Activated T-helper 2 cell treated with anti-CD3 and anti-CD28 coated beads, Interferon-gamma antibody, Interleukin-2, Interleukin-4, amounts not matched to agents 10 μg/mL and 5 μg/mL and 100 μg/mL, durations not matched to agents 14 hours and 24 hours and 36 hours (primary cell): Measurements from ENCODE around the gene LMBRD1. TPM values are rescaled to one million over a fixed set of nuclear protein-coding genes. Genes with fewer than 3 reads are reported as not detected.
"Not testable (repeated sequence)": the region's sequence is repeated elsewhere in the genome, so short reads cannot be mapped to it uniquely, and the experiment has no call there.

Source experiments
- DNase-seq: peaks from one replicate; pipeline ENCODE4 v3.0.0; 2021; ENCODE audit warnings: low spot score
- H3K27ac Mint-ChIP-seq: one replicate; pipeline ENCODE4 v1.8.0; 2021; ENCODE audit warnings: mixed read lengths
- H3K27me3 Mint-ChIP-seq: one replicate; pipeline ENCODE4 v1.8.0; 2021; ENCODE audit warnings: low read depth, mixed read lengths
- H3K36me3 Mint-ChIP-seq: one replicate; pipeline ENCODE4 v1.8.0; 2021; ENCODE audit warnings: low read depth, mixed read lengths
- H3K4me1 Mint-ChIP-seq: one replicate; pipeline ENCODE4 v1.8.0; 2021; ENCODE audit warnings: low read depth, mixed read lengths
- H3K4me3 Mint-ChIP-seq: one replicate; pipeline ENCODE4 v1.8.0; 2021; ENCODE audit warnings: low read depth, mild to moderate bottlenecking, moderate library complexity, mixed read lengths
- H3K9me3 Mint-ChIP-seq: one replicate; pipeline ENCODE4 v1.8.0; 2021; ENCODE audit warnings: mixed read lengths
- intact Hi-C: fragments of 100-400 bp; cut with micrococcal nuclease; formaldehyde crosslinking; loops from one replicate; pipeline ENCODE4 v1.15.1; 2023
- total RNA-seq: library from RNA; stranded (reverse); gene quantifications from 2 replicates; pipeline ENCODE4 v1.2.3, GENCODE V29; 2022

The LMBRD1 gene
- total RNA-seq, 1 donor from 2014 or later = 20.8 TPM

- Mint-ChIP-seq H3K4me3 (no peak overlapping the region), H3K36me3 (peaks cover 31% of the 10 kb centered on the region), H3K27ac (no peak overlapping the region), H3K9me3 (no peaks in the 10 kb centered on the region), H3K4me1 (peaks cover 32% of the 10 kb centered on the region), H3K27me3 (no peaks in the 10 kb centered on the region)
- intact Hi-C loops = no loop called here
- no peak for DNase-seq
These were observed 4.5 kb downstream of the LMBRD1 start for GRCh38 chr6:69792292-69792691.

- peaks cover 33% of the 10 kb centered on the region for H3K36me3 Mint-ChIP-seq
- H3K4me3 Mint-ChIP-seq = no peak overlapping the region
- peaks cover 28% of the 10 kb centered on the region for H3K4me1 Mint-ChIP-seq
- H3K27me3 Mint-ChIP-seq = no peaks in the 10 kb centered on the region
- intact Hi-C loops = no loop called here
- no peaks in the 10 kb centered on the region for H3K9me3 Mint-ChIP-seq
- DNase-seq = no peak
- H3K27ac Mint-ChIP-seq = no peak overlapping the region
These were observed 5.7 kb downstream of the LMBRD1 start for GRCh38 chr6:69791065-69791471.

GRCh38 chr6:69790629-69791028, 6.2 kb downstream of the LMBRD1 start:
- intact Hi-C loops = no loop called here
- Mint-ChIP-seq H3K4me3 (no peak overlapping the region), H3K27me3 (no peaks in the 10 kb centered on the region), H3K4me1 (peaks cover 26% of the 10 kb centered on the region), H3K9me3 (no peaks in the 10 kb centered on the region), H3K36me3 (peaks cover 33% of the 10 kb centered on the region), H3K27ac (no peak overlapping the region)
- no peak for DNase-seq

- Mint-ChIP-seq H3K4me1 (peaks cover 27% of the 10 kb centered on the region), H3K4me3 (no peak overlapping the region), H3K27me3 (no peaks in the 10 kb centered on the region), H3K27ac (no peak overlapping the region), H3K9me3 (no peaks in the 10 kb centered on the region), H3K36me3 (peaks cover 35% of the 10 kb centered on the region)
- intact Hi-C loops = no loop called here
- no peak for DNase-seq
These were observed 7.2 kb downstream of the LMBRD1 start for GRCh38 chr6:69789578-69789977.

GRCh38 chr6:69787436-69787835, 9.4 kb downstream of the LMBRD1 start:
- not testable (repeated sequence) for H3K27ac Mint-ChIP-seq

GRCh38 chr6:69785697-69786096, 11.1 kb downstream of the LMBRD1 start:
- intact Hi-C loops = loop anchor here (1.0 kb wide), 1 partner anchor 8 kb away; no protein-coding TSS in a partner anchor
- DNase-seq = no peak
- Mint-ChIP-seq H3K36me3 (peaks cover 32% of the 10 kb centered on the region), H3K4me1 (peaks cover 19% of the 10 kb centered on the region), H3K27me3 (no peaks in the 10 kb centered on the region), H3K9me3 (no peaks in the 10 kb centered on the region), H3K27ac (no peak overlapping the region), H3K4me3 (no peak overlapping the region)

More at GRCh38 chr6:69787436-69787835, 9.4 kb downstream of the LMBRD1 start:
- H3K9me3 Mint-ChIP-seq, H3K4me3 Mint-ChIP-seq, H3K27me3 Mint-ChIP-seq, intact Hi-C loops, DNase-seq: not testable (repeated sequence)
- Mint-ChIP-seq H3K36me3 (peaks cover 34% of the 10 kb centered on the region), H3K4me1 (peaks cover 25% of the 10 kb centered on the region)

- intact Hi-C loops = no loop called here
- Mint-ChIP-seq H3K27me3 (no peaks in the 10 kb centered on the region), H3K4me3 (no peak overlapping the region), H3K4me1 (peaks cover 22% of the 10 kb centered on the region), H3K9me3 (no peaks in the 10 kb centered on the region), H3K27ac (no peak overlapping the region), H3K36me3 (peaks cover 32% of the 10 kb centered on the region)
- DNase-seq = no peak
These were observed 12.0 kb downstream of the LMBRD1 start for GRCh38 chr6:69784595-69785377.

- Mint-ChIP-seq H3K4me1 (peaks cover 22% of the 10 kb centered on the region), H3K36me3 (peaks cover 24% of the 10 kb centered on the region), H3K27ac (no peak overlapping the region), H3K27me3 (no peaks in the 10 kb centered on the region), H3K4me3 (no peak overlapping the region), H3K9me3 (no peaks in the 10 kb centered on the region)
- no peak for DNase-seq
- intact Hi-C loops = no loop called here
These were observed 13.7 kb downstream of the LMBRD1 start for GRCh38 chr6:69783108-69783507.

GRCh38 chr6:69780585-69781178, 16.1 kb downstream of the LMBRD1 start:
- H3K27me3 Mint-ChIP-seq = no peaks in the 10 kb centered on the region
- H3K36me3 Mint-ChIP-seq = peaks cover 24% of the 10 kb centered on the region
- intact Hi-C loops = no loop called here
- H3K4me1 Mint-ChIP-seq = peaks cover 21% of the 10 kb centered on the region
- H3K27ac Mint-ChIP-seq = no peak overlapping the region
- no peak for DNase-seq
- H3K9me3 Mint-ChIP-seq = no peaks in the 10 kb centered on the region
- H3K4me3 Mint-ChIP-seq = no peak overlapping the region

GRCh38 chr6:69775941-69776340, 20.9 kb downstream of the LMBRD1 start:
- no peak for DNase-seq
- Mint-ChIP-seq H3K9me3 (peaks cover 4% of the 10 kb centered on the region), H3K4me1 (peaks cover 27% of the 10 kb centered on the region), H3K36me3 (peaks cover 40% of the 10 kb centered on the region), H3K27ac (no peak overlapping the region), H3K4me3 (no peak overlapping the region), H3K27me3 (no peaks in the 10 kb centered on the region)
- intact Hi-C loops = no loop called here

- Mint-ChIP-seq H3K4me3 (no peak overlapping the region), H3K36me3 (peaks cover 36% of the 10 kb centered on the region), H3K27ac (no peak overlapping the region), H3K4me1 (peaks cover 27% of the 10 kb centered on the region), H3K9me3 (peaks cover 4% of the 10 kb centered on the region), H3K27me3 (no peaks in the 10 kb centered on the region)
- intact Hi-C loops = no loop called here
- no peak for DNase-seq
These were observed 21.3 kb downstream of the LMBRD1 start for GRCh38 chr6:69775585-69775849.

GRCh38 chr6:69774740-69775584, 21.8 kb downstream of the LMBRD1 start:
- peaks cover 35% of the 10 kb centered on the region for H3K36me3 Mint-ChIP-seq
- no peaks in the 10 kb centered on the region for H3K27me3 Mint-ChIP-seq
- no peak overlapping the region for H3K4me3 Mint-ChIP-seq
- peaks cover 26% of the 10 kb centered on the region for H3K4me1 Mint-ChIP-seq
- H3K27ac Mint-ChIP-seq = no peak overlapping the region
- no peak for DNase-seq
- intact Hi-C loops = no loop called here
- peaks cover 4% of the 10 kb centered on the region for H3K9me3 Mint-ChIP-seq
